Fibroblast of skin of back (primary cell): ENCODE data around the gene HBG1.
"Not testable (repeated sequence)": the region's sequence is repeated elsewhere in the genome, so short reads cannot be mapped to it uniquely, and the experiment has no call there.

Source experiments
- DNase-seq: peaks from one replicate; pipeline ENCODE4 v3.0.0-alpha.2; 2013

HBG1 gene

DNA sequence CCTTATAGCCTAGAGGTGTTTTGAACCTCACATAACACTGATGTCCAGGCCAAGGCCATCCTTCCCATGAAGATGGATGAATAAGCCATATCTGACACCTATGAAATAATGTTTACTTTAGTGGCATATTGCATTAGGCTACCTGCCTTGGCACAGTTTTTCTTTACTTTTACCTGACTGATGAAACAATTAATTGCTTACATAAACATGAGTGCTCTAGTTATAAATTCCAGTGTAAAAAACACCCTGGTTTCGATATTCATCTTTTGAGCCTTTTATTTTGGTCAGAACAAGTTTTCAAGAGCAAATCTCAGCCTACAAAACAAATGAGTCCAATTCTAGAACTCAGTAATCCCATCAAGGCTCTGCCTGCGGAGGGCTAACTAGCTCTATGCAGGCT, 27.0 kb upstream of the HBG1 start:
- DNase-seq = no peak

DNA sequence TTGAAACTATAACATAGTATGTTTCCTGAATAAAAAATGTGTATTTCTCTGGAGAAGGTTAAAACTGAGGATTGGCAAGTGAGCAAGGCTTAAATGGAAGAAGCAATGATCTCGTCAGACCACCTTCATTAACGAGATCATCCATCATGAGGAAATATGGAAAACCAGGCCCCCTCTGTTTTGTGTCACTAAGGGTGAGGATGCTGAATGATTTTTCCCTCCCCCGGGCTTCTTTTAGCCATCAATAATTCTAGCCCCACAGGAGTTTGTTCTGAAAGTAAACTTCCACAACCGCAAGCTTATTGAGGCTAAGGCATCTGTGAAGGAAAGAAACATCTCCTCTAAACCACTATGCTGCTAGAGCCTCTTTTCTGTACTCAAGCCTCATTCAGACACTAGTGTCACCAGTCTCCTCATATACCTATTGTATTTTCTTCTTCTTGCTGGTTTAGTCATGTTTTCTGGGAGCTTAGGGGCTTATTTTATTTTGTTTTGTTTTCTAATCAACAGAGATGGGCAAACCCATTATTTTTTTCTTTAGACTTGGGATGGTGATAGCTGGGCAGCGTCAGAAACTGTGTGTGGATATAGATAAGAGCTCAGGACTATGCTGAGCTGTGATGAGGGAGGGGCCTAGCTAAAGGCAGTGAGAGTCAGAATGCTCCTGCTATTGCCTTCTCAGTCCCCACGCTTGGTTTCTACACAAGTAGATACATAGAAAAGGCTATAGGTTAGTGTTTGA, 25.9 kb upstream of the HBG1 start:
- no peak for DNase-seq

DNA sequence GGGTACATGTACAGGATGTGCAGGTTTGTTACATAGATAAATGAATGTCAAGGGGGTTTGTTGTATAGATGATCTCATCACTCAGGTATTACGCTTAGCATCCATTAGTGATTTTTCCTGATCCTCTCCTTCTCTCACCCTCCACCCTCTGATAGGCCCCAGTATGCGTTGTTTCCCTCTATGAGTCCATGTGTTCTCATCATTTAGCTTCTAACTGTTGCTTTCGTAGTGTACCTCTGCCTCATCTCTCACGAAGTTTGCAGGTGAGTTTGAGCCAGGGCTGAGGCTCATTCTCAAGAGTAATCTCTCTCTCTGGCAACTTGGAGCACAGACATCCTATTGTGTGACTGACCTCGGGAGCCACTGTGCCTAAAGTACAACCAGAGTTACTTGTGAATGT, 24.7 kb upstream of the HBG1 start:
- no peak for DNase-seq

DNA sequence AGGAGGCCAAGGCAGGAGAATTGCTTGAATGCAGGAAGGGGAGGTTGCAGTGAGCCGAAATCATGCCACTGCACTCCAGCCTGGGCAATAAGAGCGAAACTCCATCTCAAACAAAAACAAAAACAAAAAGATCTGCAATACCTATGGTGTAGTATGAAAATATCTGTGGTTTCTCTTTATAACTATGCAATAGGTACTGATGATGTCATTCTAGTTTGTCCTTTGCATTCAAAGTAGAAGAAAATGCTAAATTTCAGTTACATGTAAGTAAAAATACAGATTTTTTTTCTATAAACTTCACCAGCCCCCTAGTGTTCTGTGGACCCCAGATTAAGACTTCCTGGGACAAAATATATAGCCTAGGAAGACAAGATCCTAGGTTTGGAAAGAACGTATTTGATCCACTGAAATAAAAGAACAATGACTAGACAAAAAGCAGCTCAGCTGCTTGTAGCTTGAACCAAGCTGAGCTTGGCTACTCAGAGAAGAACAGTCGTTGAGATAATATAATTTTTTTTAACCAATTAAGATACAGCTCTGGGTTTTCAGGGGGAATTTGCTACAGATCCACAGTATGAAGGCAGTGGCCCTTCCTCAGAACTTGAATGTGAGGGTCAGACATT, 22.8 kb upstream of the HBG1 start:
- no peak for DNase-seq

DNA sequence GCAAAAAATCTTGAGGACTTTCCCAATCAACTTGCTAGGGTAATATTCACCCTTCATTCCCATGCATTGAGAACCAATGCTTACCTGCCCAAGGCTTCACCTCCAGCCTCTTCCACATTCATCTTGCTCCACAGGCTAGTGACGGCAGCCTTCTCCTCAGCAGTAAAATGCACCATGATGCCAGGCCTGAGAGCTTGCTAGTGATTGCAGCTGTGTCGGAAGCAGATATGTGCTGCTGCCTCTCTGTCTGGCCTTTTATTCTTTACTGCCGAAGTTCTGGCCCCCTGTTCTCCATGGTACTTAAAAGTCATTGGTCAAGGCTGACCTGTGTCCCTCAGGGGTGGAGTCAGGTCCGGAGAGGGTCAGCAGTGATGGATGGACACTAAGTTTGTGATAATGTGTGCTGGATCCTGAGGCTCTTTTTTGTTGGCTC, 20.1 kb upstream of the HBG1 start, which contains the start of gene HBE1:
Gene HBE1 (minus strand): TSS at position 231 of the 433 bp plus-strand sequence. CDS start 55 bp downstream, at position 176.
- DNase-seq = no peak

DNA sequence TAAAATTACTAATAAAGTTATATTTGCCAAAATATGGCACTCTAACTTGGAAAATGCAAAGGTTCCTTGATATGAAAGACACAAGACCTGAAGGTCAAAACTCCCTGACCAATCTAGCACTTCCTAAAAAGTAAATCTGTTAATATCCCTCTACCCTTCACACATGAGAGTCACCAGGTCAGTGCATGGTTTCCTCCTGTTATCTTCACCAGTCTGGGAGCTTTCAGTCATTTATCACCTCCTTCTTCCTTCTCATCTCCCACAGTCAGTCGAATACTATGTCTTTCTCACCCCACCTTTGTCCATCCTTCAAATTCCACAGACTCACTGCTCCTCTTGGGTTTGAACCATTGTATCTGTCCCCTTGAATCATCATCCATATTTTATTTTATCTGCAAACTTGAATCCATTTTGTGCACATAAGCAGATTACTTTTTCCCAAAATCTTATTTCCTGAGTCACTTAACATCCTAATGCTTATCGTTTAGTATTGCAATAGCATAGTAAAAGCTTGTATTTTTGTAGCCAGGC, 17.4 kb upstream of the HBG1 start:
- DNase-seq = no peak

DNA sequence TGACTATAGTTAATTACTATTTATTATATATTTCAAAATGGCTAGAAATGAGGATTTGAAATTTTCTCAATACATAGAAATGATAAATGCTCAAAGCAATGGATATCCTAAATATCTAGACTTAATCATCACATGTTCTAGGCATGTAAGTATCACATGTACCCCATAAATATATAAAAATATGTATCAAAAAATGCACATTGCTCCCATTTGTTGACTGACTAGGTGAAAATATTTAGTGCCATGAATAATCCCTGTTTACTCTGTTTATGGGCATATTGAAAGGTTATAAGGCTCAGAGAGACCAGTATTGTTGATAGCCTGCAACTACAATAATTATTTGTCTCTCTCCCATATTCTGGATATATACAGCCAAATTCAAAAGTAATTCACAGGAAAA, 17.0 kb upstream of the HBG1 start:
- DNase-seq = no peak

DNA sequence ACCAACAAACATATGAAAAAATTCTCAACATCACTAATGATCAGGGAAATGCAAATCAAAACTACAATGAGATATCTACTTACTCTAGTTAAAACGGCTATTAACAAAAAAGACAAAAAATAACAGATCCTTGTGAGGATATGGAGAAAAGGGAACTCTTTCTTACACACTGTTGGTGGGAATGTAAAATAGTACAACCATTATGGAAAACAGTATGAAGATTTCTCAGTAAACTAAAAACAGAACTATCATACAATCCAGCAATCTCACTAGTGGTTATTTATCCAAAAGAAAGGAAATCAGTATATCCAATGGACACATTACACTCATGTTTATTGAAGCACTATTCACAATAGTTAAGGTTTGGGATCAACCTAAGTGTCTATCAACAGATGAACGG, 16.2 kb upstream of the HBG1 start:
- DNase-seq = no peak

DNA sequence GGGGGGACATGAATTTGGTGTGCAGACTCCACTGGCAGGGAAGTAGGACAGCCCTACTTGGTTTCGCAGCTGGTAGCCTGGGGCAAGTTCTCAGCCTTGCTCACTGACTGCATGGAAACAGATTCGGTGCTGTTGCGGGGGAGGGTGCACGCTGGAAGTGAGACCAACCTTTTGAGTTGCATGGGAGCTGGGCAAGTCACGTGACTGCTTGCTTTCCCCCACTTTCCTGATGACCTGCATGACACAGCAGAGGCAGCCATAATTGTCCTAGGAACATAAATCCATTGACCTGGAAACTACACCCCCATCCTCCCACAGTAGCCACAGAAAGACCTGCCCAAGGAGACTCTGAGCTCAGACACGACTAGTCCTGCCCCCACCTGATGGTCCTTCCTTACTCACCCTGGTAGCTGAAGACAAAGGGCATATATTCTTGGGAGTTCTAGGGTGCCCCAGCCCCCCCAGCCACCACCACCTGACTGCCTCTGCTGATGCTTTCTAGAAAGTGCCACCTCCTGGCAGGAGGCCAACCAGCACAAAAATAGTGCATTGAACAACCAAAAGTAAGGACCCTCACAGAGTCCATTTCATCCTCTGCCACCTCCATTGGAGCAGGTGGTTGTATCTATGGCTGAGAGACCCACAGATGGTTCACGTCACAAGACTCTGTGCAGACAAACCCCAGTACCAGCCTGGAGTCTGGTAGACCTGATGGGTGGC, 9.0 kb upstream of the HBG1 start:
- no peak for DNase-seq

DNA sequence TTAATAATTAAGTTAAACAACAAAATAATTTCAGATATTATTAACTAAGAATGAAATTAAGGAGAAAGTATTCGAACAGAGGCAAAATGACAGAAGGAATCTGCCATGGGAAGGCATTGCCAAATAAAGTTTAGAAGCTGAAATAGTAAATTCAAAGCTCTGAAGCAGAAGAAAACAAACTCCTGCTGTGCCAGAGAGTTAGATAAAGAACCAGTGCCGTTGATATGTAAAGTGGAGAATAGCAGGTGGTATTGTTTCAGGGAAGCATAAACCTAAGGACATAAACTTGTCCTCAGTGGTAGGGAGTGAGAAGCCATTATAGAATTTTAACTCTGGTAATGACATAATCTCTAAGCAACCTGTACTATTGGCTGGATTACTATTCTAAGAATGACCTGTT, 7.6 kb upstream of the HBG1 start:
- DNase-seq = no peak

DNA sequence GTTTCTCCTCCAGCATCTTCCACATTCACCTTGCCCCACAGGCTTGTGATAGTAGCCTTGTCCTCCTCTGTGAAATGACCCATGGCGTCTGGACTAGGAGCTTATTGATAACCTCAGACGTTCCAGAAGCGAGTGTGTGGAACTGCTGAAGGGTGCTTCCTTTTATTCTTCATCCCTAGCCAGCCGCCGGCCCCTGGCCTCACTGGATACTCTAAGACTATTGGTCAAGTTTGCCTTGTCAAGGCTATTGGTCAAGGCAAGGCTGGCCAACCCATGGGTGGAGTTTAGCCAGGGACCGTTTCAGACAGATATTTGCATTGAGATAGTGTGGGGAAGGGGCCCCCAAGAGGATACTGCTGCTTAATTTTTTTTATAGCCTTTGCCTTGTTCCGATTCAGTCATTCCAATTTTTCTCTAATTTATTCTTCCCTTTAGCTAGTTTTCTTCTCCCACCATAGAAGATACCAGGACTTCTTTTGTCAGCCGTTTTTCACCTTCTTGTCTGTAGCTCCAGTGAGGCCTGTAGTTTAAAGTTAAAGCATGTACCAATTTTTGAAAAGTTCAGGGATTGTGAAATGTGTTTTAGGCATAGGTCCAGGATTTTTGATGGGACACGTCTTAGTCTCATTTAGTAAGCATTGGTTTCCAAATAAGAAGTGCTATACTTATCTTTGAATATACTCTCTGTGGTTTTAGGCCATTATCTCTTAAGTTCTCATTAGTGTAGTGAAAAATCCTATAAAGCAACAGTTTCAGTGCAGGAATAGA, 5.2 kb upstream of the HBG1 start, which contains the start of gene HBG2:
Gene HBG2 (minus strand): TSS at position 136 of the 768 bp plus-strand sequence. CDS start 53 bp downstream, at position 83.
- DNase-seq = not testable (repeated sequence)

DNA sequence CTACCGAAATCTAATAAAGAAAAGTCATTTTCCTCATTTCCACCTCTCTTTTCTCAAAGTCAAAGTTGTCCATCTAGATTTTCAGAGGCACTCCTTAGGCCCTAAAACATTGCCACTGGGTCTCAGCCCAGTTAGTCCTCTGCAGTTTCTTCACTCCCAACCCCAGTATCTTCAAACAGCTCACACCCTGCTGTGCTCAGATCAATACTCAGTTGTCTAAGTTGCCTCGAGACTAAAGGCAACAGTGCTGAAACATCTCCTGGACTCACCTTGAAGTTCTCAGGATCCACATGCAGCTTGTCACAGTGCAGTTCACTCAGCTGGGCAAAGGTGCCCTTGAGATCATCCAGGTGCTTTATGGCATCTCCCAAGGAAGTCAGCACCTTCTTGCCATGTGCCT, 4.4 kb upstream of the HBG1 start:
- DNase-seq = not testable (repeated sequence)

DNA sequence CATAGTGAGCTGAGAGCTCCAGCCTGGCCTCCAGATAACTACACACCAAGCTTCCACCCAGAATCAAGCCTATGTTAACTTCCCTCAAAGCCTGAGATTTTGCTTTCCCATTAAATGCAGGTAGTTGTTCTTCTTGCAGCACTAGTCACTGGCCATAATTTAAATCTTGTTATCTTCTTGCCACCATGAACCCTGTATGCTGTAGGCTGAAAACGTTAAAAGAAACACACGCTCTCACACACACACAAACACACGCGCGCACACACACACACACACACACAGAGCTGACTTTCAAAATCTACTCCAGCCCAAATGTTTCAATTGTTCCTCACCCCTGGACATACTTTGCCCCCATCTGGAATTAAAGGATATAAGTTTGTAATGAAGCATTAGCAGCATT, 3.8 kb upstream of the HBG1 start:
- not testable (repeated sequence) for DNase-seq

DNA sequence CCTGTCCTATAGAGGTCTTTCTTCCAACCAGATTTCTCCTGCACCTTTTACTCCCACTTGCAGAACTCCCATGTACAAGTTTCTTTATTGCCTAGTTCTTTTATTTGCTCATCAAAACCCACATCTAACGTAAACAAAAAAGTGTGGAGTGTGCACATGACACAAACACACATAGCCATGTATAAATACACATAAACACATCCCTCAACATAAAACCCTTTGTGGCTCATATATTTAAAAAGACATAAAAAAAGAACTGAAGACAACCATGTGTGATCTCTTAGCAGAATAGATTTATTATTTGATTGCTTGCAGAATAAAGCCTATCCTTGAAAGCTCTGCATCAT, 3.2 kb upstream of the HBG1 start:
- DNase-seq = no peak

DNA sequence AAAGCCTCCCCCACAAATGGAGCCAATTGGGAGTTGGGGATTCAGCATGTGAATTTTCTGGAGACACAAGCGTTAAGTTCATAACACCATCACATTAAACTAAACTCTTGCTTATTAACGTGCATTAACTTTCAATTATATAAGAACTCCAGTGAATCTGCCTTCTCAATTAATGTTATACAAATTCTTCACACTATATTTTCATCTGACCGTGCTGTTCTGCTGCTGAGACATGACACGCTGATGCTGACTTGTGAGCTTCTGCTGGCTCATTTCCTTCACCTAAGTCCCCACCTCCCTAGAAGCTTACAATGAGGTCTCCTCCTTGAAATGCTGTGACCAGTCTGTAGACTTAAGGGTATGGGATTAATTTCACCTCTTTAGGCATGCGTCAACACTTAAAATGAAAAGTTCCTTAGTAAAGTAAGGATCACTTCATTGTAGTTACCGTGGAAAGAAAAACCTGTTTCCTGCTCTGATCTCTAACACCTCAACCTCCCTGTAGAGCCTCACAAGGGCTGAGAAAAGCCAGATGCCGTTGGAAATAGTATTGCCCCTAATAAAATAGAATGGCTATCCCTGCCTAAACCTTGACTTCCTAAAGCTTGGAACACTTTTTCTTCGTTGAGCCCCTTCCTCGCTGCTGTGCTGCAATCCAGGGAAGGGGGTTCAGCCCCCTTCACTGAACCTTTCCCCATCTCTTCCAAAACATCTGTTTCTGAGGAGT, 2.7 kb upstream of the HBG1 start:
- DNase-seq = no peak

DNA sequence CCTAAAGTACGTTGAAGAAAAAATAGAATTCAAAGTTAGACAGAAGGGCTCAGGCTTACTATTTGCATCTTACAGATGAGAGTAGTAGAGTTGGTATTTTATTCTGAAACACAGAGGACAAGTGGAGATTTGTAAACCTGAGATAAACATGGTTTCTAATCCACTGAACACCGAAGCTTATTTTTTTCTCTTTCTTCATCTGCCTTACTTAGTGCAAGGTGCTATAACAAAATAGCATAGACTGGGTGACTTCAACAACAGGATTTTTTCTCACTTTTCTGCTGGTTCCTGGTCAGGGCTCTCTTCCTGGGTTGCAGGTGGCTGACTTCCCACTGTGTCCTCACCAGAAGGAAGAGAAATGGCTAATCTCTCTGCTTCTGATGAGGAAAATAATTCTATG, 2.1 kb upstream of the HBG1 start:
- DNase-seq = no peak

DNA sequence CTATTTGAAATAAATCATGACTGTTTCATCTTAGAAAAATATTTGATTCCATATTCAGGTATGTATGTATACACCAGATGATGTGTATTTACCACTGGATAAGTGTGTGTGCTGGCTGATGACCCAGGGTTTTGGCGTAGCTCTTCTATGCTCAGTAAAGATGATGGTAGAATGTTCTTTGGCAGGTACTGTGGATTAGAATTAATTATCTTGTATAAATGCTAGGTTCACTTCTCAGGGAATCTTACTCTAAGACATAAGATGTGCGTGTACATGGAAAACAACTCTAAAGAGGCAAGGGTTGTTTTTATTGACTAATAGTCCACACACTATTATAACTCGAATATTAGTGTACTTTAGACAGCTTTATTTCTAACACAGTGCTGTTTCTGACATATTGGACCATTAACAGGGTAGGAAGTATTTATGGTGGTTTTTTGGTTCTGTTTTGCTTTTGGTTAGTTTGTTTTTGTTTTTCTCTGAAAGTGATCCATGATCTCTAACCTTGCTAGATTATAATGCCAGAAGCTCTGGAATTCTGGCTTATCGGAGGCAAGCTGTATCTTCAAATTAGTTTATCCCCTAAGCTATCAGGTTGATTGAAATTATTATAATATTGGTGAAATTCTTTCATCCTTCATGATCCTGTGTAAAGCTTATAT, 1.0 kb upstream of the HBG1 start:
- no peak for DNase-seq

DNA sequence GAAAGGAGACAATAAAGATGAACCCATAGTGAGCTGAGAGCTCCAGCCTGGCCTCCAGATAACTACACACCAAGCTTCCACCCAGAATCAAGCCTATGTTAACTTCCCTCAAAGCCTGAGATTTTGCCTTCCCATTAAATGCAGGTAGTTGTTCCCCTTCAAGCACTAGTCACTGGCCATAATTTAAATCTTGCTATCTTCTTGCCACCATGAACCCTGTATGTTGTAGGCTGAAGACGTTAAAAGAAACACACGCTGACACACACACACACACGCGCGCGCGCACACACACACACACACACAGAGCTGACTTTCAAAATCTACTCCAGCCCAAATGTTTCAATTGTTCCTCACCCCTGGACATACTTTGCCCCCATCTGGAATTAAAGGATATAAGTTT, 1.2 kb downstream of the HBG1 start:
- DNase-seq = not testable (repeated sequence)

DNA sequence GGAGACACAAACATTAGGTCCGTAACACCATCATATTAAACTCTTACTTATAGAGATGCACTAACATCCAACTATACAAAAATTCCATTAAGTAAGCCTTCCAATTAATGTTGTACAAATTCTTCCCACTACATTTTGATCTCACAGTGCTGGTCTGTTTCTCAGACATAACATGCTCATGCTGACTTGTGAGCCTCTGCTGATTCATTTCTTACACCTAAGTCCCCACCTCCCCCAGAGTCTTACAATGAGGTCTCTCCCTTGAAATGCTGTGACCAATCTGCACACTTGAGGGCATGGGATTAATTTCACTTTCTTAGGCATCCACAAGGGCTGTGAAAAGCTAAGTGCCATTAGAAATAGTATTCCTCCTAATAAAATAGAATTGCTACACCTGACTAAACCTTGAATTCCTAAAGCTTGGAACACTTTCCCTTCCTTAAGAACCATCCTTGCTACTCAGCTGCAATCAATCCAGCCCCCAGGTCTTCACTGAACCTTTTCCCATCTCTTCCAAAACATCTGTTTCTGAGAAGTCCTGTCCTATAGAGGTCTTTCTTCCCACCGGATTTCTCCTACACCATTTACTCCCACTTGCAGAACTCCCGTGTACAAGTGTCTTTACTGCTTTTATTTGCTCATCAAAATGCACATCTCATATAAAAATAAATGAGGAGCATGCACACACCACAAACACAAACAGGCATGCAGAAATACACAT, 2.0 kb downstream of the HBG1 start:
- no peak for DNase-seq

DNA sequence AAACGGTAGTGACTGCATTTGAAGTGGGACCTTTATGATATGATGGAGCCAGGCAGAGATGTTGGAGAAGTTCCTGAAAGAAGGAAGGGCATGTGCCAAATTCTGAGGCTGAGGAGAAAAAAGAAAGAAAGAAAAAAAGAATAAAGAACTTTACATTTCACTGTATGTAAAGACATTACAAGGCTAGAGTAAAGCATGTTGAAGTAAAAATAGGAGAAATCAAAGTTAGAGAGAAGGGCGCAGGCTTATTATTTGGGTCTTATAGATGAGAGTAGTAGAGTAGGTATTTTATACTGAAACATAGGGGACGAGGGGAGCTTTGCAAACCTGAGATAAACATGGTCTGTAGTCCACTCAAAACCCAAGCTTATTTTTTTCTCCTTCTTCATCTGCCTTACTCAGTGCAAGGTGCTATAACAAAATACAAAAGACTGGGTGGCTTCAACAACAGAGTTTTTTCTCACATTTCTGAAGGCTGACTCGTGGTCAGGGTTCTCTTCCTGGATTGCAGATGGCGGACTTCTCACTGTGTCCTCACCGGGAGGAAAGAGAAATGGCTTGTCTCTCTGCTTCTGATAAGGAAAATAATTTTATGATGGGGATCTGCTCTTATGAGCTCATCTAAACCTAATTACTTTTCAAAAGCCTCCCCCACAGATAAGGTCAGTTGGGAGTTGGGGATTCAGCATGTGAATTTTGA, 2.7 kb downstream of the HBG1 start:
- DNase-seq = no peak
